Neuron (in vitro differentiated cells): Measurements from ENCODE around the gene PSKH1.

Experiments used
- H2AFZ ChIP-seq: one replicate; pipeline ENCODE4 v1.6.1; 2013; ENCODE audit warnings: low read depth, mild to moderate bottlenecking, inconsistent platforms, low read length, moderate library complexity
- H3K27me3 ChIP-seq: one replicate; pipeline ENCODE4 v1.6.1; 2013; ENCODE audit warnings: low read length; ENCODE audit not compliant: insufficient read depth
- H3K36me3 ChIP-seq: one replicate; pipeline ENCODE4 v1.6.1; 2013; ENCODE audit warnings: low read length; ENCODE audit not compliant: insufficient read depth
- H3K4me1 ChIP-seq: one replicate; pipeline ENCODE4 v1.6.1; 2013; ENCODE audit warnings: low read length; ENCODE audit not compliant: insufficient read depth
- H3K4me3 ChIP-seq: 2 replicates; pipeline ENCODE4 v1.5.1; 2013; ENCODE audit warnings: mild to moderate bottlenecking, low read length, moderate library complexity
- H3K9me3 ChIP-seq: one replicate; pipeline ENCODE4 v1.6.1; 2013; ENCODE audit warnings: low read length

The PSKH1 gene

DNA sequence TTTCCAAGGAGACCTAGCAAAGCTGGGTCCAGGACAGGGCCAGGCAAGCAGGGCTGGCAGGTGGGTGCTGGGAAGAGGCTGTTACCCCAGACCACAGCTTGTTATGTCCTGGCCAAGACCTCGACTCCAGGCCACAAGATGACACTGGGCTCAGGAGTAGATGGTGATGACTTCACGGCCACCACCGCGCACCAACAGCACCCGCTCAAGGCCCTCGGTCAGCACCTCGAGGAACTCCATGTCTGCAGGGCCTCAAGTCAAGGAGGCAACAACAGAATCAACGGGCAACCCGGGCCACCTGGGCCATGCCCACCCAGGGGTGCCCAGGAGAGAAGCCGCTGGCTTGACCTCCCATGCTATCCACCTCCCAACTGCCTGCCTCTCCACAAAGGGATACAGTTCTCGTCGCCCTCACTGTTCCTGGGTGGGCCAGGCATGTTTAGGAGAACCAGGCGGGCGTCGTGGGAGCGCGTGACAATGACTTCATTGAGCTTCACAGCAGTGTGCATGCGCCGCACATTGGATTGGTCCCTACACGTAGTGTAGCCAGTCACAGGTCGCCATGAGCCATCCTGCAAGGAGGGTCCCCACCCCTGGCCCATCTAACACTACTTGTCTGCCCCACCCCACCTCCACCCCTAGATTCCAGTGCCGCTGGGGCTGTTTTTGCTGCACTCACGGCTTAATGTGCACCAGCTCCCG, 51.8 kb downstream of the PSKH1 start:
- no peak overlapping the region for H2AFZ ChIP-seq
- no peaks in the 10 kb centered on the region for H3K9me3 ChIP-seq
- no peak overlapping the region for H3K4me3 ChIP-seq
- peaks cover 14% of the 10 kb centered on the region for H3K4me1 ChIP-seq
- H3K36me3 ChIP-seq = peaks cover 27% of the 10 kb centered on the region
- H3K27me3 ChIP-seq = no peaks in the 10 kb centered on the region

DNA sequence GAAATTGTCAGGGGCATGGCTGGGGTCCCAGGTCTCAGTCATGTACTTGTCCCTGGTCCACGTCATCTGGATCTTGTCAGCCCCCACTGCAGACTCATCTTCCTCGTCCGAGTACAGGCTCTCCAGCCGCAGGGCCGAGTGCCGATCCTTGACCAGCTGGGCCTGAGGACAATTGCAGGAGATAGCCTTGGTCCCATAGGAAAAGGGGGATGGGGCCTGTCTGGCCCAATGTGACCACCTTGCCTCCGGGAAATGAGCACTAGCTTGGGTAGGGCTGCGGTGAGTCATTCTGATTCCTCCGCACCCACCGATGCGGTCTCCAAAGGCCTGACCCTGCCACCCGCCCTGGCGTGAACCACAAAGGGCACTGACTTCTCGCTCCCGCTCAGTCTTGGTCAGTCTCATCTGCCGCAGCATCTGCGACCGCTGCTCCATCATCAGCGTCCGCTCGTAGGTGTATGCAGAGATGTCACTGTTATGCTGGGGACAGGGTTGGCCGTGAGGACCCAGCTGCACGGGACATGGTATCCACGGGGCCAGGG, 52.4 kb downstream of the PSKH1 start:
- H3K36me3 ChIP-seq = peaks cover 27% of the 10 kb centered on the region
- H3K4me1 ChIP-seq = peaks cover 14% of the 10 kb centered on the region
- H2AFZ ChIP-seq = no peak overlapping the region
- no peak overlapping the region for H3K4me3 ChIP-seq
- no peaks in the 10 kb centered on the region for H3K27me3 ChIP-seq
- H3K9me3 ChIP-seq = no peaks in the 10 kb centered on the region

- H3K27me3 ChIP-seq = no peaks in the 10 kb centered on the region
- peaks cover 14% of the 10 kb centered on the region for H3K4me1 ChIP-seq
- peaks cover 28% of the 10 kb centered on the region for H3K36me3 ChIP-seq
- no peak overlapping the region for H3K4me3 ChIP-seq
- no peak overlapping the region for H2AFZ ChIP-seq
- no peaks in the 10 kb centered on the region for H3K9me3 ChIP-seq
These were observed 53.1 kb downstream of the PSKH1 start for GRCh38 chr16:67946128-67946569.

GRCh38 chr16:67946966-67947558, 54.0 kb downstream of the PSKH1 start:
- Histone ChIP-seq H3K36me3 (peaks cover 30% of the 10 kb centered on the region), H2AFZ (no peak overlapping the region), H3K4me3 (no peak overlapping the region), H3K27me3 (no peaks in the 10 kb centered on the region), H3K4me1 (peaks cover 14% of the 10 kb centered on the region), H3K9me3 (no peaks in the 10 kb centered on the region)

DNA sequence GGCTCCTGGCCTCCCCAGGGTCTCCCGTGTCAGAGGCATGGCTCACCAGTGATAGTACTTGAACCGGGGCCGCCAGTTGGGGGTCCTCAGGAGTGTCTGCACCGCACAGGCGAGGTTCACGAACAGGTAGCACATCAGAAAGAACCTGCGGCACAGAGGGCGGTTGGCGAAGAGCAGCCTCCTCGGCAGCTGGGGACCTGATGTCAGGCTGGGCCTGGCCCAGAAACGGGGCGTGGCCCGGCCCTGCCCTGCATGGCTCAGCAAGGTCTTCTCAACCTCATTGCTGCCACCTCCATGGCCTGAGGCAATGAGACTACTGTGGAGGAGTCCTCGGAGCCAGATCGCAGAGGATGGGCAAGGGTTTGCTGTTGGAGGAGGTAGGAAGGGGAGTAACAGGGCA, 55.0 kb downstream of the PSKH1 start:
- Histone ChIP-seq H3K27me3 (no peaks in the 10 kb centered on the region), H3K4me3 (no peak overlapping the region), H3K36me3 (peaks cover 30% of the 10 kb centered on the region), H3K4me1 (peaks cover 14% of the 10 kb centered on the region), H3K9me3 (no peaks in the 10 kb centered on the region), H2AFZ (no peak overlapping the region)

GRCh38 chr16:67949645-67950044, 56.6 kb downstream of the PSKH1 start:
- Histone ChIP-seq H3K36me3 (peaks cover 29% of the 10 kb centered on the region), H3K4me3 (no peak overlapping the region), H3K9me3 (no peaks in the 10 kb centered on the region), H3K27me3 (no peaks in the 10 kb centered on the region), H2AFZ (no peak overlapping the region), H3K4me1 (peaks cover 1% of the 10 kb centered on the region)

DNA sequence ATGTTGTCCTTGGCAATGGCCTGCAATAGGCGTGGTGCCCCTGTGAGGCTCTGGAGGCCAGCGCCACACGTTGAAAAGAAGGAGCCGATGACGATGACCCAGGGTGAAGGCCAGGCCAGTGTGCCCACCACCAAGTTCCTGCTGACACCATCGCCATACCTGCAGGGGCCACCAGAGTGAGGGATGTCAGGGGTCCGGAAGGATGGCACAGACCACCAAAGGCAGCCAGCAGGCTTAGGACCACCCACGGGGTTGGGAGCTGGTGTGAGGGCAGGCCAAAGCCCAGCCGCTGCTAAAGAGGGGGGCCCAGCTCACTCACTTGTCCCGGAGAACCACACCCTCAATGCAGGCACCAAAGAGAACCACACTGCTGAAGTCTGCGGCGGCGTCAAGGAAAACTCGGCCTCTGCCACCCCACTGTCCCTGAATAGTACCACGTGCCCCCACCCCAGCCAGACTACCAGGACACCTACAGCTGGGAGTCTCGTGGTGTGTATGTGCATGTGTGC, 57.3 kb downstream of the PSKH1 start:
- Histone ChIP-seq H3K4me1 (no peaks in the 10 kb centered on the region), H2AFZ (no peak overlapping the region), H3K4me3 (no peak overlapping the region), H3K27me3 (no peaks in the 10 kb centered on the region), H3K36me3 (peaks cover 25% of the 10 kb centered on the region), H3K9me3 (no peaks in the 10 kb centered on the region)

DNA sequence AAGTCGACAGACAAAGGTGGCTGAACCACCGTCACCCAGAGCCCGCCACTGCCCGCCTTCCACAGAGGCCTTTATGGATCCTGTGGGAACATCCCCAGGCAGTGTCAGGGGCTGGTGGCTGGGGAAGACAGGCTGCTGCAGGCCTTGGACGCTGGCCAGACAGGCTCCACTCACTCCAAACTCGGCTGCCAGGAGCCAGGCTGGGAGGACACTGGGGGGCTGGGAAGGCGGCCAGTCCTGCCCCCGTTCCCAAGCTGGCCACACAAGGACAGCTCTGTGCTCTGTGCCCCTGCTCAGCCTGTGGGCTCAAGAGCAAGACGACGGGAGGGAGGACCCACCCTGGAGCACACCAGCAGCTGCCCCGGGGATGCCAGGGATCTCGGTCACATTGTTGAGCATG, 58.4 kb downstream of the PSKH1 start:
- no peaks in the 10 kb centered on the region for H3K9me3 ChIP-seq
- H3K4me3 ChIP-seq = no peak overlapping the region
- peaks cover 16% of the 10 kb centered on the region for H3K36me3 ChIP-seq
- H2AFZ ChIP-seq = no peak overlapping the region
- no peaks in the 10 kb centered on the region for H3K4me1 ChIP-seq
- H3K27me3 ChIP-seq = no peaks in the 10 kb centered on the region

DNA sequence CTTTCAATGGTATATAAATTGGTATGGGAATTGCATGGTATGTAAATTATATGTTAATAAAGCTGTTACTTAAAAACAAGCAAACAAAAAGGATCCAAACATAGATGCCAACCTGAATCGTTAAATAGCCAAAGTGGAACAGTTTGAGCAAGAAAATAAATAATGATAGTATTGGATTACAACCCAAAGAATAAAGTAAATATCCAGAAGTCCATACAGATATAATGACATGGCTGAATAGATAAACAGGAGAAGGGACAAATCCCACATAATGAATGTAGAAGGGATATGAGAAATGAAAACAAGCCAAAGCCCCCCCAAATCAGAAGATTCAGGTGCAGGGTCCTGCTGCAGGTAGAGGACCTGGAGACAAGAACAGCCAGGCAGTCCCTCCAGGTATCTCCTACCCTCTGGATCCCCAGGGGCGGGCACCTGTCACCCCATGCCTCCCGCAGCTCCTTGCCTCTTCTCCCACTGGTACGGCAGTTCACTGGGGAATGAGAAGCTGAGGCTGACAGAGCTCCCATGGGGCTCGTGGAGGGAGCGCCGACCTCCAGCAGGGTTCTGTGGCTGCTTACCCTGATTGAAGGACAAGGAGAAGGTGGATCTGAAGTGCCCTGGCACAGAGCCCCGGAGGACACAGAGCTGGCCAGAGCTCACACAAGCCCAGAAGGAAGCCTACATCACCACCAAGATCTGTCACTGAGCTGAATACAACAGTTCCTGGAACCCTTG, 60.8 kb downstream of the PSKH1 start:
- no peaks in the 10 kb centered on the region for H3K4me1 ChIP-seq
- no peaks in the 10 kb centered on the region for H3K27me3 ChIP-seq
- H3K9me3 ChIP-seq = no peaks in the 10 kb centered on the region
- H2AFZ ChIP-seq = no peak overlapping the region
- H3K4me3 ChIP-seq = no peak overlapping the region
- H3K36me3 ChIP-seq = peaks cover 5% of the 10 kb centered on the region

DNA sequence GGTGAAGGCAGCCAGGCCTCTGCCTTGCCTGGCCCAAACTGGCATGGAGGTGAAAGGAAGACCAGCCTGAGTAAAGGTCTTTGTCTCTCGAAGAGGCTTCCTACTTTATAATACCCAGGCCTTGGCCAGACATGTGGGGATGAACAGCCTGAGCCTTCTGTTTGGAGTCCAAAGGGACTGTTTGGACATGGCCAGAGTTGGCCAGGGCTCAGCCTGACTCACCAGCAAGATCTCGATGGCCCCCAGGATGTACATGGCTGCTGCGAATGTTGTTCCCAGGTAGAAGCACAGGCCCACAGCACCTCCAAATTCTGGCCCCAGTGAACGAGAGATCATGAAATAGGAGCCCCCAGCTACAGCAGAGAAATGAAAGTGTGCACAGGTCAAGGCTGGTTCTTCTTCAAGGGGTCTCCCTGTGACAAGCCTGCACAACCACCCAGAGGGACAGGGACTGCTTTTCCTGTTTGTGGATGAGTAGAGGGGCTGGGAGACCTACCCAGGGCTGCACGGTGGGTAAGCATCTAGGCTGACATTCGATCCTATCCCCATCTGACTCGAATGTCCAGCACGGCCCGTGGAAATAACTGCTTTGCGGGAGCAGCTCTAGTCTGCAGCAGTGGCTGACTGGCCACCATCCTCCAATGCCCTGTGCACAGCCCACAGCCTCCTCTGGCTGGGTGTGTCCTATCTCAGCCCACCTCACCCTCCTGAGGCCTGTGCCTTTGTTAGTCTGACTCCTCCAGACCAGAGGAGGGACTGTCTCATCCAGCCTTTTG, 61.6 kb downstream of the PSKH1 start:
- Histone ChIP-seq H3K9me3 (no peaks in the 10 kb centered on the region), H3K36me3 (peaks cover 5% of the 10 kb centered on the region), H2AFZ (no peak overlapping the region), H3K4me3 (no peak overlapping the region), H3K27me3 (no peaks in the 10 kb centered on the region), H3K4me1 (no peaks in the 10 kb centered on the region)

- Histone ChIP-seq H3K27me3 (no peaks in the 10 kb centered on the region), H3K36me3 (peaks cover 2% of the 10 kb centered on the region), H3K9me3 (no peaks in the 10 kb centered on the region), H3K4me1 (no peaks in the 10 kb centered on the region), H3K4me3 (no peak overlapping the region), H2AFZ (no peak overlapping the region)
These were observed 64.6 kb downstream of the PSKH1 start for GRCh38 chr16:67957622-67958021.

DNA sequence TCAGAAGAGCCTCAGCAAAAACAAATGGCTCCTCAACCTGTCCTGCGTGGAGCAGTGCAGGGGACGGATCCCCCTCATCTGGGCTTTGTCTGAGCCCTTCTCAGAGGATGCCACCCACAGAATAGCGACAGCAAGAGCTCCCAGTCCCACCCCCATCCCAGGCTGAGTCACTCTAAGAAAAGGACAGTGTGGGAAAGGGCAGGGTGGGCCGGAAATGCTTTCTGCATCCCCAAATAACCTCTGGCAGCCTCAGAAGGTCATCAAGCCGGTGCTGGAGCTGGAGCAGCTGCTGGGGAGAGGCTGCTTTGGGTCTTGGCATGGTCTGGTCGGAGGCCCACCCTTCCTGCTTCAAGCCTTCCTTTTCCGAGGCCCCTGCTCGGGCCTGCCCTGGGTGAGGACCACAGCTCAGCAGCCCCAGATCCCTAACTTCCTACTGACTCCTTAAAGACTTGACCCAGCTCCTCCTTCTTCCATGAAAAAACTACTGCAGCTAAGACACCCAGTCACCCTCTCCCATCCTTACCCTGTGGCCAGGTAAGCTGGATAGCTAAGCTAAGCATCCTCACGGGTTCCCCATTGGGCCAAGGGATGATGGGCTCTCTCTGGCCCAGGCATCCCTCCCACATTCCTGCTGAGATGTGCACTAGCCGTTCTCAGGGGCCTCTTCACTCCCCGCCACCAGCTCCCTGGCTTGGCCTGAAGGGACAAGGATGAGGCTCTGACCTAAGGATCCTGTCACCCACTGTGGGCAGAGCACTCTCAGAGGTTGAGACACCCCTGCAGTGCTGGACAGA, 66.7 kb downstream of the PSKH1 start:
- no peak overlapping the region for H3K4me3 ChIP-seq
- H3K27me3 ChIP-seq = no peaks in the 10 kb centered on the region
- no peaks in the 10 kb centered on the region for H3K36me3 ChIP-seq
- H2AFZ ChIP-seq = no peak overlapping the region
- no peaks in the 10 kb centered on the region for H3K9me3 ChIP-seq
- H3K4me1 ChIP-seq = no peaks in the 10 kb centered on the region
